Osteocyte (in vitro differentiated cells): Measurements from ENCODE around the gene JAKMIP1. TPM values are rescaled to one million over a fixed set of nuclear protein-coding genes. Genes with fewer than 3 reads are reported as not detected.

Experiments
- DNase-seq: peaks from one replicate; pipeline ENCODE4 v3.0.0; 2021; ENCODE audit warnings: mixed read lengths; ENCODE audit not compliant: unreplicated experiment; ENCODE audit errors: extremely low spot score
- H3K27ac Mint-ChIP-seq: one replicate; pipeline ENCODE4 v1.8.0; 2021; ENCODE audit warnings: mild to moderate bottlenecking, mixed read lengths; ENCODE audit not compliant: unreplicated experiment
- H3K27me3 Mint-ChIP-seq: one replicate; pipeline ENCODE4 v1.8.0; 2021; ENCODE audit warnings: mixed read lengths; ENCODE audit not compliant: unreplicated experiment
- H3K36me3 Mint-ChIP-seq: one replicate; pipeline ENCODE4 v1.8.0; 2021; ENCODE audit warnings: mixed read lengths; ENCODE audit not compliant: unreplicated experiment
- H3K4me1 Mint-ChIP-seq: one replicate; pipeline ENCODE4 v1.8.0; 2021; ENCODE audit warnings: mixed read lengths; ENCODE audit not compliant: unreplicated experiment
- H3K4me3 Mint-ChIP-seq: one replicate; pipeline ENCODE4 v1.8.0; 2021; ENCODE audit warnings: mild to moderate bottlenecking, moderate library complexity, mixed read lengths; ENCODE audit not compliant: unreplicated experiment
- H3K9me3 Mint-ChIP-seq: one replicate; pipeline ENCODE4 v1.8.0; 2021; ENCODE audit warnings: mixed read lengths; ENCODE audit not compliant: unreplicated experiment
- CTCF ChIP-seq: fragments of 200-600 bp; sonication (generic); IDR thresholded peaks from 2 replicates; pipeline ENCODE4 v1.5.0; 2021; ENCODE audit warnings: antibody characterized with exemption, mild to moderate bottlenecking, moderate library complexity
- total RNA-seq: library from RNA; stranded (reverse); gene quantifications from 2 replicates; pipeline ENCODE4 v1.2.1, GENCODE V29; 2021

Gene JAKMIP1
- total RNA-seq, 1 donor from 2014 or later: not detected

- no peak overlapping the region for H3K27ac Mint-ChIP-seq
- H3K4me1 Mint-ChIP-seq: no peaks in the 10 kb centered on the region
- no peak for TF ChIP-seq CTCF
- DNase-seq: peak; percentile 60
- H3K36me3 Mint-ChIP-seq: no peaks in the 10 kb centered on the region
- peaks cover 13% of the 10 kb centered on the region for H3K27me3 Mint-ChIP-seq
- H3K9me3 Mint-ChIP-seq: no peaks in the 10 kb centered on the region
- H3K4me3 Mint-ChIP-seq: no peak overlapping the region
These were observed 92.5 kb downstream of the JAKMIP1 start for GRCh38 chr4:6107886-6108285.

- Mint-ChIP-seq H3K9me3 (no peaks in the 10 kb centered on the region), H3K27me3 (peaks cover 13% of the 10 kb centered on the region), H3K27ac (no peak overlapping the region), H3K36me3 (no peaks in the 10 kb centered on the region), H3K4me1 (no peaks in the 10 kb centered on the region), H3K4me3 (no peak overlapping the region)
- TF ChIP-seq CTCF: no peak
- DNase-seq: peak; percentile 66
These were observed 93.1 kb downstream of the JAKMIP1 start for GRCh38 chr4:6107114-6107791.

- H3K27ac Mint-ChIP-seq: no peak overlapping the region
- no peak overlapping the region for H3K4me3 Mint-ChIP-seq
- no peaks in the 10 kb centered on the region for H3K36me3 Mint-ChIP-seq
- TF ChIP-seq CTCF: no peak
- H3K9me3 Mint-ChIP-seq: no peaks in the 10 kb centered on the region
- peaks cover 13% of the 10 kb centered on the region for H3K27me3 Mint-ChIP-seq
- no peaks in the 10 kb centered on the region for H3K4me1 Mint-ChIP-seq
- peak; percentile 63 for DNase-seq
These were observed 94.2 kb downstream of the JAKMIP1 start for GRCh38 chr4:6106156-6106555.

- DNase-seq: peak; percentile 82
- no peak for TF ChIP-seq CTCF
- H3K36me3 Mint-ChIP-seq: no peaks in the 10 kb centered on the region
- no peak overlapping the region for H3K4me3 Mint-ChIP-seq
- H3K9me3 Mint-ChIP-seq: no peaks in the 10 kb centered on the region
- H3K27me3 Mint-ChIP-seq: peaks cover 13% of the 10 kb centered on the region
- H3K4me1 Mint-ChIP-seq: no peaks in the 10 kb centered on the region
- H3K27ac Mint-ChIP-seq: no peak overlapping the region
These were observed 94.9 kb downstream of the JAKMIP1 start for GRCh38 chr4:6105311-6105911.

- Mint-ChIP-seq H3K36me3 (no peaks in the 10 kb centered on the region), H3K4me1 (no peaks in the 10 kb centered on the region), H3K27ac (no peak overlapping the region), H3K27me3 (peaks cover 13% of the 10 kb centered on the region), H3K4me3 (no peak overlapping the region), H3K9me3 (no peaks in the 10 kb centered on the region)
- no peak for TF ChIP-seq CTCF
- peak; percentile 70 for DNase-seq
These were observed 95.7 kb downstream of the JAKMIP1 start for GRCh38 chr4:6104541-6105130.
